GM18873 (cell line): Measurements from ENCODE around the gene TRIM28.
"Not testable (repeated sequence)": the region's sequence is repeated elsewhere in the genome, so short reads cannot be mapped to it uniquely, and the experiment has no call there.

Experiments
- ATAC-seq: cut with Tn5 transposase; IDR thresholded peaks from one replicate; pipeline ENCODE4 v1.9.1; 2021; ENCODE audit warnings: mild to moderate bottlenecking, moderate library complexity, moderate number of reproducible peaks; ENCODE audit not compliant: unreplicated experiment, low FRiP score

The TRIM28 gene

GRCh38 chr19:58572818-58573657, 29.2 kb downstream of the TRIM28 start, which contains the start of gene MZF1:
Gene MZF1 (minus strand): TSS chr19:58573335. CDS start chr19:58571389, 1,946 bp downstream.
- peak; percentile 46 for ATAC-seq

- no peak for ATAC-seq
These were observed 29.8 kb downstream of the TRIM28 start for GRCh38 chr19:58573658-58574164.

- ATAC-seq: peak; percentile 40
These were observed 31.5 kb downstream of the TRIM28 start for GRCh38 chr19:58575183-58576041.

- ATAC-seq: not testable (repeated sequence)
These were observed 33.7 kb downstream of the TRIM28 start for GRCh38 chr19:58577581-58577980.

- no peak for ATAC-seq
These were observed 34.4 kb downstream of the TRIM28 start for GRCh38 chr19:58578012-58578925.

DNA sequence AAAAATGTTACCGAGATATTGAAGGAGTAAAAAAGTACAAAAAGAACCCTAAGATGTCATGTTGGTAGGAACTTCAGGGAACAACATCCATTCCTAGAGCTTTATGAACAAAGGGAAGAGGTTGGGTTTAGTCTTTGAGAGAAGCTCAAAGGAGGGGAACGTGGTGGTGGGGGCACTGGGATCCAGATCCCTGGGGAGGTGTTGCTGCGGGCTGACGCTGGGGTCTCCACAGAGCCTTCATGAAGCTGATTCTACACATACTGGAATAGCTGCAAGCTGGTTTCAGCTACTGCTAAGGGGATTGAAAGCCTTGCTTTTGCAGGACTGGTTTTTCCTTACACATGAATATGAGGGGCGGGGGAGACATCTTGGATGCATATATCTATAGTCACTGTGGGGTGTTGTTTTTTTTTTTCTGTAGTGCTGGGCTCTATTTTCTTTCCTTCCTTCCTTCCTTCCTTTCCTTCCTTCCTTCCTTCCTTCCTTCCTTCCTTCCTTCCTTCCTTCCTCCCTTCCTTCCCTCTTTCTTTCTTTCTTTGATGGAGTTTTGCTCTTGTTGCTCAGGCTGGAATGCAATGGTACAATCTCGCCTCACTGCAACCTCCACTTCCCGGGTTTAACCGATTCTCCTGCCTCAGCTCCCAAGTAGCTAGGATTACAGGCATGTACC, 35.7 kb downstream of the TRIM28 start:
- no peak for ATAC-seq

GRCh38 chr19:58581227-58582141, 37.6 kb downstream of the TRIM28 start:
- no peak for ATAC-seq

- no peak for ATAC-seq
These were observed 39.1 kb downstream of the TRIM28 start for GRCh38 chr19:58582985-58583384.

GRCh38 chr19:58584498-58585441, 40.9 kb downstream of the TRIM28 start:
- ATAC-seq: no peak

- ATAC-seq: no peak
These were observed 41.7 kb downstream of the TRIM28 start for GRCh38 chr19:58585442-58586132.

- no peak for ATAC-seq
These were observed 42.4 kb downstream of the TRIM28 start for GRCh38 chr19:58586133-58586765.
